ENCODE measurements around the gene SRPK1. TPM values are rescaled to one million over a fixed set of nuclear protein-coding genes. Genes with fewer than 3 reads are reported as not detected.

SRPK1 gene
- total RNA-seq, 1 experiment from 2014 or later, result 138 TPM

GRCh38 chr6:35852994-35853393, 67.9 kb downstream of the SRPK1 start:
- H3K27ac Mint-ChIP-seq (ENCODE audit: unreplicated experiment), result no peak overlapping the region
- CTCF ChIA-PET, result no interaction called here

DNA sequence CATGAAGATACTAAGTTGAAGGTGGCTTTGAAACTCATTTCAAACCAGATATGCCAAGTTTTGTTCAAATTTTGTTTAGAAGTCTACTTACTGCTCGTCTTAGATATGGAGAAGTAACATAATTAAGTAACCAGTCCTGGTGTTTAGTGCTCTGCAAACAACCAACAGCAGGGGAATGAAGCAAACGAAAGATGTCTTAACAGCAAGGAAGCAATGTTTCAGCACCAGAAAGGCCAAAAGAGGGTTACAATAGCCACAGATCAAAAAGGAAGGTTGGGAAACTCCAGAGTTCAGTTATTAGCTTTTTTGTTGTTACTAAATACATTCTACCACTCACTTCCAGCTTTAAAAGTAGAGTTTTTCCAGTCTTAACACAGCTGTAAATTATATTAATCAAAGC, 70.7 kb downstream of the SRPK1 start:
- CTCF ChIA-PET, result interaction anchor here (0.7 kb wide), 1 partner anchor 342 kb away, joined by 3 read pairs; no protein-coding TSS in a partner anchor
- no peaks in the 10 kb centered on the region for H3K4me1 Mint-ChIP-seq (ENCODE audit: low read depth, unreplicated experiment)
- no peak for DNase-seq
- H3K9me3 Mint-ChIP-seq (ENCODE audit: low read depth, unreplicated experiment), result peaks cover 6% of the 10 kb centered on the region
- no peaks in the 10 kb centered on the region for H3K27me3 Mint-ChIP-seq (ENCODE audit: unreplicated experiment)
- BruUV-seq (replicated peaks), result no TSS peak
- peak overlapping the region; percentile 27 for H3K27ac Mint-ChIP-seq (ENCODE audit: unreplicated experiment)
- TF ChIP-seq, protein P1, sequence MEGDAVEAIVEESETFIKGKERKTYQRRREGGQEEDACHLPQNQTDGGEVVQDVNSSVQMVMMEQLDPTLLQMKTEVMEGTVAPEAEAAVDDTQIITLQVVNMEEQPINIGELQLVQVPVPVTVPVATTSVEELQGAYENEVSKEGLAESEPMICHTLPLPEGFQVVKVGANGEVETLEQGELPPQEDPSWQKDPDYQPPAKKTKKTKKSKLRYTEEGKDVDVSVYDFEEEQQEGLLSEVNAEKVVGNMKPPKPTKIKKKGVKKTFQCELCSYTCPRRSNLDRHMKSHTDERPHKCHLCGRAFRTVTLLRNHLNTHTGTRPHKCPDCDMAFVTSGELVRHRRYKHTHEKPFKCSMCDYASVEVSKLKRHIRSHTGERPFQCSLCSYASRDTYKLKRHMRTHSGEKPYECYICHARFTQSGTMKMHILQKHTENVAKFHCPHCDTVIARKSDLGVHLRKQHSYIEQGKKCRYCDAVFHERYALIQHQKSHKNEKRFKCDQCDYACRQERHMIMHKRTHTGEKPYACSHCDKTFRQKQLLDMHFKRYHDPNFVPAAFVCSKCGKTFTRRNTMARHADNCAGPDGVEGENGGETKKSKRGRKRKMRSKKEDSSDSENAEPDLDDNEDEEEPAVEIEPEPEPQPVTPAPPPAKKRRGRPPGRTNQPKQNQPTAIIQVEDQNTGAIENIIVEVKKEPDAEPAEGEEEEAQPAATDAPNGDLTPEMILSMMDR (IDR thresholded peaks at IDR 0.05; ENCODE audit: unreplicated experiment), result no peak
- intact Hi-C loops (cut with micrococcal nuclease; ENCODE audit: unreplicated experiment), result no loop called here
- H3K4me3 Mint-ChIP-seq (ENCODE audit: low read depth, unreplicated experiment), result no peak overlapping the region
- H3K36me3 Mint-ChIP-seq (ENCODE audit: insufficient read depth, unreplicated experiment), result peaks cover 59% of the 10 kb centered on the region

More at GRCh38 chr6:35852994-35853393, 67.9 kb downstream of the SRPK1 start:
- intact Hi-C loops (cut with micrococcal nuclease; ENCODE audit: unreplicated experiment), result no loop called here
- Mint-ChIP-seq H3K36me3 (ENCODE audit: insufficient read depth, unreplicated experiment) (peaks cover 55% of the 10 kb centered on the region), H3K27me3 (ENCODE audit: unreplicated experiment) (no peaks in the 10 kb centered on the region), H3K9me3 (ENCODE audit: low read depth, unreplicated experiment) (peaks cover 6% of the 10 kb centered on the region), H3K4me3 (ENCODE audit: low read depth, unreplicated experiment) (no peak overlapping the region), H3K4me1 (ENCODE audit: low read depth, unreplicated experiment) (no peaks in the 10 kb centered on the region)
- no TSS peak for BruUV-seq (replicated peaks)
- no peak for DNase-seq
- TF ChIP-seq, protein P1 (IDR thresholded peaks at IDR 0.05; ENCODE audit: unreplicated experiment), result no peak

DNA sequence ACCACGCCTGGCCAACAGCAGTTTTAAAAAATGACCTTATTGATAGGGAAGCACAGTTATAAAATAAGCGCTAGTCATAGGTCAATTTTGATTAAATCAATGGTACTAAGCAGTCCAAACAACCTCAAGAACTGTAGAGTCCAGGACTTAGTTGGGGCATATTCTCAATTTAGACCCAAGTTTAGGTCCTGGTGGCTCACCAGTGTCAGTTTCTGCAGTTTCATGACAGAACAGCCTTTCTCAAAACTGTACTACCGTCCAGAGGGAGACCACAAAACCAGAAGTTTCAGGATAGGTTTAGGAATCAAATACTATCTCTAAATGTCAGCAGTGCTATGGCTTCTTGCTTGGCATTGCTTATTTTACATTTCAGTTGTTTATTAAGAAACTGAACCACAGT, 76.6 kb downstream of the SRPK1 start:
- TF ChIP-seq, protein P1 (IDR thresholded peaks at IDR 0.05; ENCODE audit: unreplicated experiment), result no peak
- intact Hi-C loops (cut with micrococcal nuclease; ENCODE audit: unreplicated experiment), result no loop called here
- no TSS peak for BruUV-seq (replicated peaks)
- peaks cover 57% of the 10 kb centered on the region for H3K36me3 Mint-ChIP-seq (ENCODE audit: insufficient read depth, unreplicated experiment)
- DNase-seq, result no peak
- H3K27ac Mint-ChIP-seq (ENCODE audit: unreplicated experiment), result no peak overlapping the region
- CTCF ChIA-PET, result no interaction called here
- no peaks in the 10 kb centered on the region for H3K4me1 Mint-ChIP-seq (ENCODE audit: low read depth, unreplicated experiment)
- peaks cover 6% of the 10 kb centered on the region for H3K9me3 Mint-ChIP-seq (ENCODE audit: low read depth, unreplicated experiment)
- no peak overlapping the region for H3K4me3 Mint-ChIP-seq (ENCODE audit: low read depth, unreplicated experiment)
- H3K27me3 Mint-ChIP-seq (ENCODE audit: unreplicated experiment), result no peaks in the 10 kb centered on the region

- no peak overlapping the region for H3K27ac Mint-ChIP-seq (ENCODE audit: unreplicated experiment)
- BruUV-seq (replicated peaks), result no TSS peak
- intact Hi-C loops (cut with micrococcal nuclease; ENCODE audit: unreplicated experiment), result no loop called here
- H3K9me3 Mint-ChIP-seq (ENCODE audit: low read depth, unreplicated experiment), result no peaks in the 10 kb centered on the region
- CTCF ChIA-PET, result no interaction called here
- TF ChIP-seq, protein P1 (IDR thresholded peaks at IDR 0.05; ENCODE audit: unreplicated experiment), result no peak
- H3K4me3 Mint-ChIP-seq (ENCODE audit: low read depth, unreplicated experiment), result no peak overlapping the region
- H3K27me3 Mint-ChIP-seq (ENCODE audit: unreplicated experiment), result no peaks in the 10 kb centered on the region
- peaks cover 56% of the 10 kb centered on the region for H3K36me3 Mint-ChIP-seq (ENCODE audit: insufficient read depth, unreplicated experiment)
- no peak for DNase-seq
- H3K4me1 Mint-ChIP-seq (ENCODE audit: low read depth, unreplicated experiment), result no peaks in the 10 kb centered on the region
Measured at GRCh38 chr6:35842381-35842780, 78.5 kb downstream of the SRPK1 start.
